H9 (cell line): ENCODE data around the gene ARHGEF7. TPM values are rescaled to one million over a fixed set of nuclear protein-coding genes. Genes with fewer than 3 reads are reported as not detected.

Source experiments
- DNase-seq: peaks from one replicate; pipeline ENCODE4 v3.0.0-alpha.2; 2017
- H2AFZ ChIP-seq: one replicate; pipeline ENCODE4 v1.6.1; 2013; ENCODE audit warnings: mild to moderate bottlenecking, low read length, control low read depth, moderate library complexity
- H2AK5ac ChIP-seq: 2 replicates; pipeline ENCODE4 v1.6.1; 2013; ENCODE audit warnings: low read length, control low read depth, mixed read lengths; ENCODE audit not compliant: insufficient read length
- H2BK120ac ChIP-seq: one replicate; pipeline ENCODE4 v1.6.1; 2013; ENCODE audit warnings: low read depth, mild to moderate bottlenecking, low read length, control low read depth, inconsistent platforms; ENCODE audit not compliant: poor library complexity, severe bottlenecking
- H2BK12ac ChIP-seq: 2 replicates; pipeline ENCODE4 v1.6.1; 2013; ENCODE audit warnings: low read length, control low read depth, mixed read lengths, low read depth; ENCODE audit not compliant: insufficient read length
- H2BK15ac ChIP-seq: 2 replicates; pipeline ENCODE4 v1.6.1; 2013; ENCODE audit warnings: low read depth, low read length, control low read depth
- H2BK20ac ChIP-seq: one replicate; pipeline ENCODE4 v1.6.1; 2013; ENCODE audit warnings: low read depth, mild to moderate bottlenecking, low read length, control low read depth, inconsistent platforms; ENCODE audit not compliant: poor library complexity, severe bottlenecking
- H2BK5ac ChIP-seq: 2 replicates; pipeline ENCODE4 v1.6.1; 2013; ENCODE audit warnings: low read length, control low read depth, mixed read lengths; ENCODE audit not compliant: insufficient read length
- H3K14ac ChIP-seq: 2 replicates; pipeline ENCODE4 v1.6.1; 2013; ENCODE audit warnings: low read length, control low read depth; ENCODE audit not compliant: insufficient read depth
- H3K18ac ChIP-seq: 2 replicates; pipeline ENCODE4 v1.6.1; 2013; ENCODE audit warnings: low read depth, mild to moderate bottlenecking, mixed read lengths, low read length, control low read depth; ENCODE audit not compliant: insufficient read length
- H3K23ac ChIP-seq: 2 replicates; pipeline ENCODE4 v1.6.1; 2013; ENCODE audit warnings: low read length, control low read depth, mixed read lengths, low read depth; ENCODE audit not compliant: insufficient read length
- H3K23me2 ChIP-seq: 2 replicates; pipeline ENCODE4 v1.6.1; 2013; ENCODE audit warnings: low read depth, mild to moderate bottlenecking, mixed read lengths, low read length, control low read depth; ENCODE audit not compliant: insufficient read length, poor library complexity, severe bottlenecking
- H3K27ac ChIP-seq: 2 replicates; pipeline ENCODE4 v1.5.1; 2013; ENCODE audit warnings: low read length, control low read depth, mixed read lengths, low read depth; ENCODE audit not compliant: insufficient read length
- H3K27me3 ChIP-seq: 2 replicates; pipeline ENCODE4 v1.6.1; 2013; ENCODE audit warnings: low read length, control low read depth, inconsistent platforms; ENCODE audit not compliant: insufficient read depth
- H3K4ac ChIP-seq: 2 replicates; pipeline ENCODE4 v1.6.1; 2013; ENCODE audit warnings: low read depth, mild to moderate bottlenecking, control low read depth, inconsistent platforms, low read length, moderate library complexity
- H3K4me1 ChIP-seq: 2 replicates; pipeline ENCODE4 v1.6.1; 2013; ENCODE audit warnings: low read length, control low read depth, inconsistent platforms; ENCODE audit not compliant: insufficient read depth
- H3K4me2 ChIP-seq: 2 replicates; pipeline ENCODE4 v1.6.1; 2013; ENCODE audit warnings: low read length, control low read depth, mixed read lengths; ENCODE audit not compliant: insufficient read length, insufficient read depth
- H3K56ac ChIP-seq: 2 replicates; pipeline ENCODE4 v1.6.1; 2013; ENCODE audit warnings: low read depth, mild to moderate bottlenecking, mixed read lengths, low read length, control low read depth; ENCODE audit not compliant: insufficient read length
- H3K79me1 ChIP-seq: 2 replicates; pipeline ENCODE4 v1.6.1; 2013; ENCODE audit warnings: low read depth, mild to moderate bottlenecking, moderate library complexity, low read length, control low read depth, inconsistent platforms; ENCODE audit not compliant: insufficient read depth, poor library complexity, severe bottlenecking
- H3K79me2 ChIP-seq: 2 replicates; pipeline ENCODE4 v1.6.1; 2013; ENCODE audit warnings: low read length, control low read depth, inconsistent platforms; ENCODE audit not compliant: insufficient read depth
- H3K9ac ChIP-seq: 2 replicates; pipeline ENCODE4 v1.6.1; 2013; ENCODE audit warnings: low read length, control low read depth, mixed read lengths; ENCODE audit not compliant: insufficient read length; ENCODE audit errors: extremely low read depth
- H3K9me3 ChIP-seq: one replicate; pipeline ENCODE4 v1.6.1; 2013; ENCODE audit warnings: low read depth, low read length, inconsistent platforms; ENCODE audit not compliant: control insufficient read depth
- H3T11ph ChIP-seq: one replicate; pipeline ENCODE4 v1.6.1; 2013; ENCODE audit warnings: mild to moderate bottlenecking, low read length, control low read depth, inconsistent platforms
- H4K20me1 ChIP-seq: one replicate; pipeline ENCODE4 v1.6.1; 2013; ENCODE audit not compliant: control insufficient read depth, insufficient read length, insufficient read depth
- H4K5ac ChIP-seq: 2 replicates; pipeline ENCODE4 v1.6.1; 2013; ENCODE audit warnings: low read depth, mild to moderate bottlenecking, mixed read lengths, low read length, control low read depth; ENCODE audit not compliant: insufficient read length
- H4K8ac ChIP-seq: replicated peaks from 2 replicates; pipeline ENCODE4 v1.6.1; 2013; ENCODE audit warnings: low read length, control low read depth, mixed read lengths, low read depth; ENCODE audit not compliant: insufficient read length
- H4K91ac ChIP-seq: 2 replicates; pipeline ENCODE4 v1.6.1; 2013; ENCODE audit warnings: low read depth, mild to moderate bottlenecking, moderate library complexity, mixed read lengths, low read length, control low read depth; ENCODE audit not compliant: insufficient read length
- H3K27ac Mint-ChIP-seq, 3 experiments: 2 replicates in 2 of 3; 3 replicates in 1 of 3; pipeline ENCODE4 v1.8.0; 2020 to 2021; ENCODE audit warnings: mixed read lengths in 3 of 3, mild to moderate bottlenecking in 1 of 3, moderate library complexity in 1 of 3
- H3K27me3 Mint-ChIP-seq: 2 replicates; pipeline ENCODE4 v1.8.0; 2021; ENCODE audit warnings: low read depth, mild to moderate bottlenecking, moderate library complexity, mixed read lengths
- H3K36me3 Mint-ChIP-seq, 3 experiments: 2 replicates in 2 of 3; 3 replicates in 1 of 3; pipeline ENCODE4 v1.8.0; 2020 to 2021; ENCODE audit warnings: low read depth in 3 of 3, mixed read lengths in 3 of 3; ENCODE audit not compliant: insufficient read depth in 1 of 3
- H3K4me1 Mint-ChIP-seq, 2 experiments: 2 replicates each; pipeline ENCODE4 v1.8.0; 2020; ENCODE audit warnings: mixed read lengths in 2 of 2
- H3K4me3 Mint-ChIP-seq, 2 experiments: 2 replicates in 1 of 2; 3 replicates in 1 of 2; pipeline ENCODE4 v1.8.0; 2020 to 2021; ENCODE audit warnings: mild to moderate bottlenecking in 2 of 2, mixed read lengths in 2 of 2, moderate library complexity in 1 of 2
- H3K9me3 Mint-ChIP-seq, 2 experiments: 2 replicates in 1 of 2; 3 replicates in 1 of 2; pipeline ENCODE4 v1.8.0; 2020; ENCODE audit warnings: mild to moderate bottlenecking in 2 of 2, mixed read lengths in 2 of 2, moderate library complexity in 1 of 2
- CTCF ChIP-seq: fragments of 200-600 bp; sonication (generic); conservative IDR thresholded peaks from 3 replicates; pipeline ENCODE4 v1.8.0; 2021; ENCODE audit warnings: antibody characterized with exemption, mild to moderate bottlenecking
- WGBS: extraction: QIAGEN DNeasy Blood & Tissue Kit; methylation state at CpG from one replicate; pipeline ENCODE4 v1.1.7; 2013; ENCODE audit warnings: missing lambda C conversion rate, low lambda C conversion rate, mixed read lengths; ENCODE audit not compliant: insufficient read length; ENCODE audit errors: extremely low coverage; 5-methylcytosine and 5-hydroxymethylcytosine counted together
- total RNA-seq: library from RNA; stranded (reverse); gene quantifications from 2 replicates; pipeline ENCODE4 v1.2.1, GENCODE V29; 2021

ARHGEF7 gene
- total RNA-seq, 1 experiment from 2014 or later = 51.9 TPM

GRCh38 chr13:111280681-111281585 lies 165.8 kb downstream of the ARHGEF7 start:
- Histone ChIP-seq H2BK15ac (no peak overlapping the region), H2AFZ (no peak overlapping the region), H2BK5ac (no peak overlapping the region), H3K23me2 (no peaks in the 10 kb centered on the region), H4K8ac (no peak overlapping the region), H3K79me1 (no peaks in the 10 kb centered on the region), H3K9ac (no peak overlapping the region), H3K23ac (no peak overlapping the region), H3K27ac (no peak overlapping the region), H4K91ac (no peak overlapping the region), H3K56ac (no peak overlapping the region), H3K79me2 (no peaks in the 10 kb centered on the region), H3K4me2 (no peak overlapping the region), H4K5ac (no peak overlapping the region), H2BK12ac (no peak overlapping the region), H3K4ac (no peak overlapping the region), H3T11ph (no peak overlapping the region), H2BK20ac (no peak overlapping the region), H3K18ac (no peak overlapping the region), H3K4me1 (no peaks in the 10 kb centered on the region), H2BK120ac (no peak overlapping the region), H3K14ac (no peak overlapping the region), H3K9me3 (no peaks in the 10 kb centered on the region), H3K27me3 (no peaks in the 10 kb centered on the region), H2AK5ac (no peak overlapping the region), H4K20me1 (no peaks in the 10 kb centered on the region)
- H3K36me3 Mint-ChIP-seq = peaks cover 22 to 73% (median 72%) of the 10 kb centered on the region in 3 experiments; a peak in 6 of 7 replicates
- H3K27ac Mint-ChIP-seq = peak overlapping the region in 2 of 3 experiments; percentile 30 to 91; a peak in 2 of 7 replicates
- TF ChIP-seq CTCF = no peak
- H3K4me1 Mint-ChIP-seq = no peaks in the 10 kb centered on the region
- no peaks in the 10 kb centered on the region for H3K9me3 Mint-ChIP-seq
- no peak for DNase-seq
- H3K27me3 Mint-ChIP-seq = no peaks in the 10 kb centered on the region; the same call in 1 of the 2 replicates
- no peak overlapping the region for H3K4me3 Mint-ChIP-seq
- WGBS = no CpG with 5 or more reads among the region's 12 CpGs
